Measurements from ENCODE around the gene SRCAP. TPM values are rescaled to one million over a fixed set of nuclear protein-coding genes. Genes with fewer than 3 reads are reported as not detected.

The SRCAP gene
- polyA plus RNA-seq, 1 of the 3 experiments (the other 2 are of a cell fraction): 5.6 TPM

DNA sequence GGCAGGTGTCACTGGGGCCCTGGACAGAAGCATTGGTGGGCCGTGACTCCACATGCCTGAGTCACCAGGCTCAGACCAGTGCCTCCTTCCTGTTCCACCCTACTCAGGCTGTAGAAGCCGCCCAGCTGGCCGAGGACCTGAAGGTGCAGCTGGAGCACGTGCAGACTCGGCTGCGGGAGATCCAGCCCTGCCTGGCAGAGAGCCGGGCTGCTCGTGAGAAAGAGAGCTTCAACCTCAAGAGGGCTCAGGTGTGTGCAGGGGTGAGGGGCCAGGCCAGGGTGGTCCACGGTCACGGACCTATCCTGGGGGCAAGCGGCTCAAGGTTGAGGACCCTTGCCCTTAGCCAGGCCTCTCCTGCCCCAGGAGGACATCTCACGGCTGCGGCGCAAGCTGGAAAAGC lies 72.8 kb downstream of the SRCAP start (continued):
- TF ChIP-seq, protein P1, sequence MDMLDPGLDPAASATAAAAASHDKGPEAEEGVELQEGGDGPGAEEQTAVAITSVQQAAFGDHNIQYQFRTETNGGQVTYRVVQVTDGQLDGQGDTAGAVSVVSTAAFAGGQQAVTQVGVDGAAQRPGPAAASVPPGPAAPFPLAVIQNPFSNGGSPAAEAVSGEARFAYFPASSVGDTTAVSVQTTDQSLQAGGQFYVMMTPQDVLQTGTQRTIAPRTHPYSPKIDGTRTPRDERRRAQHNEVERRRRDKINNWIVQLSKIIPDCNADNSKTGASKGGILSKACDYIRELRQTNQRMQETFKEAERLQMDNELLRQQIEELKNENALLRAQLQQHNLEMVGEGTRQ (IDR thresholded peaks at IDR 0.05; ENCODE audit: borderline replicate concordance, low read depth, low read length): no peak
- TF ChIP-seq ELF1 (IDR thresholded peaks at IDR 0.05) (no peak), RXRA (IDR thresholded peaks at IDR 0.05; ENCODE audit: borderline replicate concordance, low read depth) (no peak), GABPA (IDR thresholded peaks at IDR 0.05; ENCODE audit: low read depth) (no peak), ZBTB33 (IDR thresholded peaks at IDR 0.05; ENCODE audit: borderline replicate concordance, low read depth) (no peak), EP300 (IDR thresholded peaks at IDR 0.05; ENCODE audit: borderline replicate concordance in 1 of 2, low read depth in 1 of 2, low read length in 1 of 2) (no peak), USF1 (IDR thresholded peaks at IDR 0.05; ENCODE audit: borderline replicate concordance, low read depth) (no peak), NFIC (IDR thresholded peaks at IDR 0.05; ENCODE audit: borderline replicate concordance) (no peak), MEF2A (IDR thresholded peaks at IDR 0.05; ENCODE audit: borderline replicate concordance, low read depth) (no peak), RFX5 (IDR thresholded peaks at IDR 0.05; ENCODE audit: low read length) (no peak), JUND (IDR thresholded peaks at IDR 0.05) (no peak), MXI1 (IDR thresholded peaks at IDR 0.05; ENCODE audit: low read depth, low read length) (no peak)

- POLR2A ChIA-PET: interaction anchor here (0.6 to 1.8 kb wide), 2 partner anchors 41 to 102 kb away, joined by 6 to 8 read pairs; no protein-coding TSS in a partner anchor
- H3K4me3 ChIP-seq (ENCODE audit: low read depth in 2 of 2, low read length in 1 of 2): no peak overlapping the region
- CTCF ChIA-PET: interaction anchor here (1.0 to 1.4 kb wide), 3 partner anchors 24 to 129 kb away, joined by 3 read pairs; no protein-coding TSS in a partner anchor
- 91% methylated on average over 13 of the region's 14 CpGs for WGBS (ENCODE audit: low lambda C conversion rate)
- H3K9ac ChIP-seq: no peak overlapping the region
- TF ChIP-seq GABPA (IDR thresholded peaks at IDR 0.05; ENCODE audit: low read depth) (no peak), RFX5 (IDR thresholded peaks at IDR 0.05; ENCODE audit: low read length) (no peak), FOSL2 (IDR thresholded peaks at IDR 0.05; ENCODE audit: borderline replicate concordance, low read depth) (no peak), RAD21 (IDR thresholded peaks at IDR 0.05; ENCODE audit: low read length) (no peak), SMC3 (IDR thresholded peaks at IDR 0.05; ENCODE audit: low read depth, low read length) (no peak), CTCF (IDR thresholded peaks at IDR 0.05) (no peak), CHD2 (IDR thresholded peaks at IDR 0.05; ENCODE audit: low read length, partially characterized antibody) (no peak), MXI1 (IDR thresholded peaks at IDR 0.05; ENCODE audit: low read depth, low read length) (no peak)
- TF ChIP-seq, protein P2, sequence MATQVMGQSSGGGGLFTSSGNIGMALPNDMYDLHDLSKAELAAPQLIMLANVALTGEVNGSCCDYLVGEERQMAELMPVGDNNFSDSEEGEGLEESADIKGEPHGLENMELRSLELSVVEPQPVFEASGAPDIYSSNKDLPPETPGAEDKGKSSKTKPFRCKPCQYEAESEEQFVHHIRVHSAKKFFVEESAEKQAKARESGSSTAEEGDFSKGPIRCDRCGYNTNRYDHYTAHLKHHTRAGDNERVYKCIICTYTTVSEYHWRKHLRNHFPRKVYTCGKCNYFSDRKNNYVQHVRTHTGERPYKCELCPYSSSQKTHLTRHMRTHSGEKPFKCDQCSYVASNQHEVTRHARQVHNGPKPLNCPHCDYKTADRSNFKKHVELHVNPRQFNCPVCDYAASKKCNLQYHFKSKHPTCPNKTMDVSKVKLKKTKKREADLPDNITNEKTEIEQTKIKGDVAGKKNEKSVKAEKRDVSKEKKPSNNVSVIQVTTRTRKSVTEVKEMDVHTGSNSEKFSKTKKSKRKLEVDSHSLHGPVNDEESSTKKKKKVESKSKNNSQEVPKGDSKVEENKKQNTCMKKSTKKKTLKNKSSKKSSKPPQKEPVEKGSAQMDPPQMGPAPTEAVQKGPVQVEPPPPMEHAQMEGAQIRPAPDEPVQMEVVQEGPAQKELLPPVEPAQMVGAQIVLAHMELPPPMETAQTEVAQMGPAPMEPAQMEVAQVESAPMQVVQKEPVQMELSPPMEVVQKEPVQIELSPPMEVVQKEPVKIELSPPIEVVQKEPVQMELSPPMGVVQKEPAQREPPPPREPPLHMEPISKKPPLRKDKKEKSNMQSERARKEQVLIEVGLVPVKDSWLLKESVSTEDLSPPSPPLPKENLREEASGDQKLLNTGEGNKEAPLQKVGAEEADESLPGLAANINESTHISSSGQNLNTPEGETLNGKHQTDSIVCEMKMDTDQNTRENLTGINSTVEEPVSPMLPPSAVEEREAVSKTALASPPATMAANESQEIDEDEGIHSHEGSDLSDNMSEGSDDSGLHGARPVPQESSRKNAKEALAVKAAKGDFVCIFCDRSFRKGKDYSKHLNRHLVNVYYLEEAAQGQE (IDR thresholded peaks at IDR 0.05; ENCODE audit: low read depth, low read length): no peak
- no peaks in the 10 kb centered on the region for H3K27me3 ChIP-seq (ENCODE audit: insufficient read depth)
- H4K20me1 ChIP-seq (ENCODE audit: insufficient read depth): no peaks in the 10 kb centered on the region
- H2AFZ ChIP-seq (ENCODE audit: low read depth): no peak overlapping the region
- peaks cover 29% of the 10 kb centered on the region for H3F3A ChIP-seq (replicated peaks; ENCODE audit: insufficient read depth)
- 0 out of 2 replicates have a peak, but pooled peaks cover 11% of the 10 kb centered on the region for H3K79me2 ChIP-seq (ENCODE audit: insufficient read depth)
- peaks cover 12 to 29% of the 10 kb centered on the region in 2 experiments; a peak in 3 of 4 replicates for H3K4me1 ChIP-seq (ENCODE audit: control insufficient read depth in 1 of 2, insufficient read depth in 2 of 2, low read depth in 1 of 2, low read length in 1 of 2)
- H3K36me3 ChIP-seq (replicated peaks in 1 of 2; ENCODE audit: control insufficient read depth in 1 of 2, insufficient read depth in 2 of 2, low read length in 1 of 2): peaks cover 19 to 39% of the 10 kb centered on the region in 2 experiments
- no peaks in the 10 kb centered on the region for H3K9me2 ChIP-seq
- H3K27ac ChIP-seq (ENCODE audit: low read depth in 2 of 2, low read length in 1 of 2): no peak overlapping the region
- no peak for DNase-seq
- H3K4me2 ChIP-seq: no peak overlapping the region
- H3K9me3 ChIP-seq: no peaks in the 10 kb centered on the region
These were observed 74.9 kb downstream of the SRCAP start for GRCh38 chr16:30773826-30774225.
